ENCODE data around the gene CRACR2B. TPM values are rescaled to one million over a fixed set of nuclear protein-coding genes. Genes with fewer than 3 reads are reported as not detected.

The CRACR2B gene
- total and polyA plus RNA-seq, 2 of the 13 experiments (the other 11 are each of a cell fraction or from before 2014, with no cell fraction given), result 14.9 to 21.0 TPM

- peak; percentile 81; the same call in 1 of the 2 replicates for TF ChIP-seq MXD3 (CRISPR knock-in tag; IDR thresholded peaks at IDR 0.05)
- no peak for TF ChIP-seq MBNL3 (CRISPR knock-in tag; conservative IDR thresholded peaks at IDR 0.05)
- peak; percentile 33; the same call in 1 of the 2 replicates for TF ChIP-seq CSRNP1 (CRISPR knock-in tag; IDR thresholded peaks at IDR 0.05)
- no peak for TF ChIP-seq ZBTB8A (CRISPR knock-in tag; IDR thresholded peaks at IDR 0.05; ENCODE audit: borderline replicate concordance, low read depth)
- TF ChIP-seq KDM6A (CRISPR knock-in tag; IDR thresholded peaks at IDR 0.05; ENCODE audit: low read depth), result no peak
- no peak for TF ChIP-seq HNRNPUL1 (IDR thresholded peaks at IDR 0.05; ENCODE audit: low read depth, low read length)
- TF ChIP-seq ZSCAN20 (CRISPR knock-in tag; IDR thresholded peaks at IDR 0.05; ENCODE audit: borderline replicate concordance), result no peak
- no peak for TF ChIP-seq REL (CRISPR knock-in tag; conservative IDR thresholded peaks at IDR 0.05)
- no peak for TF ChIP-seq ZNF720 (CRISPR knock-in tag; IDR thresholded peaks at IDR 0.05)
- TF ChIP-seq PRPF4 (IDR thresholded peaks at IDR 0.05; ENCODE audit: low read depth, low read length, poor library complexity, severe bottlenecking), result no peak
- no peak for TF ChIP-seq ZNF883 (CRISPR knock-in tag; IDR thresholded peaks at IDR 0.05; ENCODE audit: not compliant biosample characterization)
- TF ChIP-seq MYNN (CRISPR knock-in tag; IDR thresholded peaks at IDR 0.05; ENCODE audit: low read depth), result peak; percentile 55; the same call in 1 of the 2 replicates
- TF ChIP-seq MED1 (CRISPR knock-in tag; IDR thresholded peaks at IDR 0.05), result peak; percentile 67
- TF ChIP-seq NCOA1 (CRISPR knock-in tag; IDR thresholded peaks at IDR 0.05), result no peak
- no peak for TF ChIP-seq KDM5A (IDR thresholded peaks at IDR 0.05; ENCODE audit: borderline replicate concordance, low read length)
- TF ChIP-seq DZIP1 (CRISPR knock-in tag; IDR thresholded peaks at IDR 0.05), result no peak
- TF ChIP-seq BCL6 (CRISPR knock-in tag; IDR thresholded peaks at IDR 0.05), result peak; percentile 49
- peak; percentile 81; the same call in 1 of the 2 replicates for TF ChIP-seq ZXDC (CRISPR knock-in tag; IDR thresholded peaks at IDR 0.05)
- no peak for TF ChIP-seq ZFP82 (CRISPR knock-in tag; IDR thresholded peaks at IDR 0.05; ENCODE audit: borderline replicate concordance)
- no peak for TF ChIP-seq ZNF251 (CRISPR knock-in tag; IDR thresholded peaks at IDR 0.05)
- no peak for TF ChIP-seq ZNF790 (CRISPR knock-in tag; IDR thresholded peaks at IDR 0.05; ENCODE audit: borderline replicate concordance)
- no peak for TF ChIP-seq U2AF2 (IDR thresholded peaks at IDR 0.05; ENCODE audit: low read depth, low read length)
Measured at GRCh38 chr11:838441-839279, 10.9 kb downstream of the CRACR2B start (continued).

Data from HepG2 (cell line).